GM18519 (cell line): ENCODE measurements around the gene SFXN5.
"Not testable (repeated sequence)": the region's sequence is repeated elsewhere in the genome, so short reads cannot be mapped to it uniquely, and the experiment has no call there.

Source experiments
- ATAC-seq: cut with Tn5 transposase; IDR thresholded peaks from one replicate; pipeline ENCODE4 v1.9.1; 2021; ENCODE audit warnings: mild to moderate bottlenecking, moderate library complexity; ENCODE audit not compliant: unreplicated experiment, low FRiP score

SFXN5 gene

DNA sequence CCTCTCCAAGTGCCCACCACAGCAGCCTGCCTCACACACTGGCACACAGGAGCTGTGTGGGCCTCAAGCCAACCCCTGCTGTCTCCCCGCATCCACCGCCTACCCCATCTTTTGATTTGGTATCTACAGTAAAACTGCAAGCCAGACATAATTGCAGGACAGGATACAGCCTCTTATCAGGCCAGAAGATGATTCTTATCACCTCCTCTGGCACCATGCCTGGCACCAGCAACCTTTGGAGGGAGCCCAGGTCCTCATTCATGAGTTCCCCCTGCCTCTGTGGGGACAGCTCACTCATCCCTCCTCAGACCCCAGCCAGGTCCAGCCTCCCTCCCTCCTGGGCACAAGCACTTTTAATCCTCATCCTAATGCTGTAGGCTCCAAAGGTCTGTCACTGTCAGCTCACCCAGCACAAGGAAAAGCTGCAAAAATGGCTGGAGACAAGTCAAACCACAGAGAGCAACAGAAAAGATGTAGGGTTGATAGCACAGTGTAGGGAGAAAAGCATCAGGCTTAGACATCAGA lies 31.6 kb upstream of the SFXN5 start:
- no peak for ATAC-seq

DNA sequence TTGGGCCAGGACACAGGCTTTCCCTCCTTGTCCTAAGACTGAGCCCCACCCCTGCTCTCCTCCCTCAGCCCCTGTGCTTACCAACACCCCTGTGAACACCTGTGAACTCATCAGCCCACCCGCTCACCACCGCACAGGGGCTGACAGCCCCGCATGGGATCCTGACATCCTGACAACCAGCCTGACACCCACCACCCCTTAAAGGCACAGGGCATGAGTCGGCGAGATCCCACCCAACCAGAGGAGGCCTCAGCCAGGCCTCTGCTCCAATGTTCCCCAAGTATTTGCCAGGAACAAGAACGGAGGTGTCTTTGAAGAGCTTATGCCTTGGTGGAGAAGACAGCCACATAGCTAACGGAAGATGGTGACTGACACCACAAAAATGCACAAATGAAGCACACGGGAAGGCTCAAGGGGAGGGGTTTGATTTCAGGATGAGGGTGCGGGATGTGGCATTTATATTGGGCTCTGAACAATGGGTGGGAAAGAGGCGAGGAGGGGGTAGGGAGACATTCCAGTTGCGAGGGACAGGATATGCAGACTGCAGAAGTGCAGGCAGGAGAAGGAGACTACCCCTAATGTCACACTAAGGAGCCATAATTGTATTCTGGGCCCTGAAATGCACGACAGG lies 30.2 kb upstream of the SFXN5 start:
- no peak for ATAC-seq

GRCh38 chr2:73100956-73101355 lies 29.4 kb upstream of the SFXN5 start:
- ATAC-seq = no peak

- ATAC-seq = no peak
Measured at GRCh38 chr2:73099486-73099885, 28.0 kb upstream of the SFXN5 start.

- no peak for ATAC-seq
Measured at GRCh38 chr2:73095910-73096309, 24.4 kb upstream of the SFXN5 start.

DNA sequence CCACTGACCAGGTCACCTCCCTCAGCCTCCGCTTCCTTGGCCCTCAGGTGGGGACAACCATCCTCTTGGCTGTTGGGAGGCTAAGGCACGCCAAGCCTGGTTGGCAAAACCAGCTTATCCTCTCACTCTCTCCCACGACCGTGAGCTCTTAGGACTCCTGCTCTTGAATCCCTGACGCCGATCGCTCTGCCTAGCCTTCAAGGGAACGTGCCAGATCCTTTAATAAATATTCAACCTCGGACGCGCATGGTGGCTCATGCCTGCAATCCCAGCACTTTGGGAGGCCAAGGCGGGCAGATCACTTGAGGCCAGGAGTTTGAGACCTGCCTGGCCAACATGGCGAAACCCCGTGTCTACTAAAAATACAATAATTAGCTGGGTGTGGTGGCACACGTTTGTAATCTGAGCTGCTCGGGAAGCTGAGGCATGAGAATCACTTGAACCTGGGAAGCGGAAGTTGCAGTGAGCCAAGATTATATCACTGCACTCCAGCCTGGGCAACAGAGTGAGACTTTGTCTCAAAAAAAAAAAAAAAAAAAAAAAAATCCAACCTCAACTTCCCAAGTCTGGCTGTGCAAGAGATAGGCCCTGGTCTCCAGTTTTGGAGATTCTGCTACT lies 22.2 kb upstream of the SFXN5 start:
- not testable (repeated sequence) for ATAC-seq

DNA sequence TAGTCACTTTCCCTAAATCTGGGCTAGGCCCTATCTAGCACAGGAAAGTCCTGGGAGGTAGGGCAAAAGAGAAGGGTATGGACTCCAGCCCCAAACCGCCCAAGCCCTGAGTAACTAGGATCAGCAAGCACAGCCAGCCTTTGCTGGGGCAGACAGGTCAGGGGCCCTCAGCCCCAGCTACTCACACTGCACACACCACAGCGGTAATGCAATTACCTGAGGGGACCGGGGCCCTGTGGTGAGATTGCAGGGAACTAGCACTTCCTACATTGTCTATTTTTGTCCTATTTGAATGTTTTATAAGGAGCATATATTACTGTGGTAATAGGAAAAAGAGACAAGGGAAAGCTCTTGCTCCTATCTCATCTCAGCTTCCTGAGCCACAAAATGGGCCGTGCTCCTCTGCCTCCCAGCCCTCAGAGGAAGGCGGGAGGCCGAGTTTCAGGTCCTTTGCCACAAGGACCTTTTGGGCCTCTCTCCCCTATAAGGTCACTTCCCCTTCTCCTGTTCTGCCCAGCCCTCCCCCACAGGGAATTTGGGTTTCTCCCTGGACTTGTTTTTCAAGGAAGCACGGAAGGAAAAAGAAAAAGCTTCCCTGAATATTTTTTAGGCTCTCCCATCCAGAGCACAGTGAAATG lies 20.8 kb upstream of the SFXN5 start:
- no peak for ATAC-seq

GRCh38 chr2:73091696-73092095 lies 20.2 kb upstream of the SFXN5 start:
- ATAC-seq = no peak

GRCh38 chr2:73091164-73091563 lies 19.7 kb upstream of the SFXN5 start:
- no peak for ATAC-seq

DNA sequence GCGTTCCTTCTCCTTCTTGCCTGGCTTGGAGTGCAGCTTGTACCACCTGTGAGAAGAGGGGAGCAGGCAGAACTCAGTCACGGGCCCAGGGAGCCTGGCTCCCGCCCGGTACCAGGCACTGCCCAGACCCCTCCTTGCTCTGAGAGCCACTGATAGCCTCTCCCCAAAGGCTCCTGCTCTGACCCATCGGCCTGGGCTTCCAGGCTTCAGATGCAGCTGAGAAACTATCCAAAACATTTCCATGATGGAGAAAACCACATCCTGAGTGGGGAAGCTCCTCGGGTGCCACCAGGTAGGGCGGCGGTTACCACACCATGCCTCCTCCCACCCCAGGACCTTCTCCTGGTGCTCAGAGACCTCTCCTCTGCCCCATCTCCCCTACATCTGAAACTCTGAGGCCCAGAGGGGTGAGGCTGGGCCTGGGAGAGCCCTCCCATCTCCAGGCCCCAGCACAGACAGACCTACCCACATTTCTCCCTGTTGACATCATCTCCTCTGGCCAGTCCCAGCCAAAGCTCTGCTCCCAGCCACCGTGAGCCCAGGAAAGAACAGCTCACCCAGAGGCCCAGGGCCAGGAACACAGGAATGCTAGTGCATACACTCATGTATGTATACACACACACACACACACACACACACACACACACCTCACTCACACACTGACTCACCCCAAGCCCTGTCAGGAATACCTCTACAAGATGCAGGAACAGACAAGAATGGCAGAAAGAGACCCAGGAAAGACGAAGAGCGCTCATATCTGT lies 17.9 kb upstream of the SFXN5 start:
- no peak for ATAC-seq

DNA sequence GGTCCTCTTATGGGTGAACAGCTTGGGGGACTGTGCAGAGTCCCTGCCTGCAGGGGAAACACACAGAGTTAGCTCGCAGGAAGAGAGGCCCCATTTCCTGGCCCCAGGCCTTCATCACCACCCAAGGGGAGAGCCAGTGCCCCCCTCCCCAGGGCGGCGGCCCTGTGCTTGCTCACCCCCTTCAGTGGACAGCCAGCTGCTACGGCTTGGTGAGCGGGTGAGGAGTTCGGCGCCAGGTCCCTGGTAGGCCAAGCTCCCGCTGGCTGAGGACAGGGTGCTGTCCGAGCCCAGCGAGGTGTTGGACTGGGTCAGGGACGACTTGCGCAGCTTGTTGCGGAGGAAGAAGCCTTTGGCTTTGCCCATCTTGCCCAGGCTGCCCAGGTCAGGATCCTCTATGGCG lies 17.2 kb upstream of the SFXN5 start:
- ATAC-seq = no peak

DNA sequence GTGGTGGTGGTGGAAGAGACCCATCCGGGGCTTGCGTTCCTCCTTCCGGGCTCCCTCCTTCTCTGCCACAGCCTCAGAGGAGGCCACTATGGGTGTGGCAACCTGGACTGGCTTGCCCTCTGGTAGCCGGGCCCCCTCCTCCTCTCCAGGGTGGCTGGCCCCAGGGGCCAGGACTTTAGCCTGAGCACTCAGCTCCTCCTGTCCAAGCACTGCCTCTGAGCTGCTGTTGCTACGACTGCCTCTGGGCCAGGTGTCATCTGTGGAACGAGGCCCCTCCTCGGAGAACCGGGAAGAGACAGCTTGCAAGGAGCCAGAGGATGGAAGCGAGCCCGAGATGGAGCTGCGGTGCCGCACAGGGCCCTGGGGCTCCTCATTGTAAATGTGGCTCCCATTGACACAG lies 16.7 kb upstream of the SFXN5 start:
- no peak for ATAC-seq

DNA sequence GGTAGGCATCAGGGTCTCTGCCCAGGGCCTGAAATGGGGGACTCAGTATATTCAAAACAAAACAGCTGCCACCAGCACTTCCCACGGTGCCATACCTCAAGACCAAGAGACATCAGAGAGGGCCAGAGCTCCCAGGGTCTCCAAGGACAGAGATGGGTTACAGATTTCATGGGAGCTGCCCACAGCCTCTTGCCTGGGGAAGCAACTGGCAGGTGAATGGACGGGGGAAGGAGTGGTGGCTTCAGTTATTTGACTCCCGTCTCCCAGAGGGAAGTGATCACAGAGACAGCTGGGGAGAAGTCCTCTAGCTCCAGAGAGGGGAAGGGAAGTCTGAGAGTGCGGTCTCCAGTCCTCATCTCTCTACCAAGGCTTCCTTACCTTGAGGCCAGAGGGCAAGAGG lies 15.8 kb upstream of the SFXN5 start:
- ATAC-seq = no peak

DNA sequence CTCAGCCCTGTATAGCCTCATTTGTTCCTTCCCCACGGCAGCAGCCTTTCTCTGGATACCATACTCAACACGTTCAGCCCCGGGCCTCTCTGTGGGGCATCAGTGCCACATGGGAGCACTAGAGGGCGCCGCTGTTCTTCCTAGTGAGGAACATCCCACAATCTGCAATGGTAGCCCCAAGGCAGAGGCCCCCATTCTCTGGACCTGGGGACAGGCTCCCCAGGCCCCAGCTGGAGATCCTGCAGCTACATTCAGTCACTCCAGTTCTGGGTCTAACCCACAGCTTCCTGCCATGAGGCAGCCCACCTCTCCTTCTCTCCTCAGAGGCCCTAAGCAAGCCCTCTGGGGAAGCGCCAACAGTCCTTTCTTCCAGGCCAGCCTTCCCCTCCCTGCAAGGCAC lies 14.2 kb upstream of the SFXN5 start:
- ATAC-seq = peak; percentile 74

- ATAC-seq = no peak
Measured at GRCh38 chr2:73084971-73085370, 13.5 kb upstream of the SFXN5 start.

DNA sequence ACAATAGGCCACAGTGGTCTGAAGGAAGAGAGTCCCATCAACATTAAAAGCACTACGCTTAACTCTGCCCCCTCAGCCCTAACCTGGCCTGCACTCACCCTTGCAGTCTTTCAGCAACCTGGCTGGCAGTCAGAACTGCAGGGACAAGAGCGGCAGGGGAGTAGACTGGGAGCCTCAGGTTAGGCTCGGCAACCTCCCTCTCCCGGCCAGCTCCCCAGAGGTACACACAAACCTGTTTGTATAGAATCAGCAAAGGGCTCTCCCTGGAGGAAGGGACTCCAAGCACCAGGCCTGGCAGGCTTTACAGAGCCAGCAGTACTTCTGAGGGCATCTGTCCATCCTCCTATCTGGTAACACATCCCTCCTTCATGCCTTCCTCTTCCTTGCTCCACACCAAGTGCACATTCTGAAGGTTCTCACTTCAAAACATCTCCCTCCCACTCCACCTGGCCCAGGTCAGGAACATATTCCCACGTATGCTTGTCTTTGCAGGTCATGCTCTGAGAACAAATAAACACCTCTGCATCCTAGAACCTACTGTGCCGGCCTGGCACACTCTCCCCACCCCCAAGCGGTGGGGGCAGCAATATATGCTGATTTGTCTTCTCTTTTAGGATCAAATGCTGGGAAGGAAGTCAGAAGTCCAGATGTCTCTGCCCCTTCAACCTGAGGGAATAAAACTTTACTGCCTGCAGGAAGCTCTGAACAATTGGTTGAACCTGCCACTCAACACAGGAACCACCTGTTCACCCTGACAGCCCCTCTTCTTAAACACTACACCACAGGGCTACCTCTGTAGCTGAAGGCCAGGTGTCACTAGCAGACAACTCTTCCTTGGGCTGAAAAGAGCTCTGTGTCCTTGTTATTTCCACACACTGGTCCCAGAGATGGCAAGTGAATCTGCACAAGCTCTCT lies 12.6 kb upstream of the SFXN5 start:
- ATAC-seq = no peak

DNA sequence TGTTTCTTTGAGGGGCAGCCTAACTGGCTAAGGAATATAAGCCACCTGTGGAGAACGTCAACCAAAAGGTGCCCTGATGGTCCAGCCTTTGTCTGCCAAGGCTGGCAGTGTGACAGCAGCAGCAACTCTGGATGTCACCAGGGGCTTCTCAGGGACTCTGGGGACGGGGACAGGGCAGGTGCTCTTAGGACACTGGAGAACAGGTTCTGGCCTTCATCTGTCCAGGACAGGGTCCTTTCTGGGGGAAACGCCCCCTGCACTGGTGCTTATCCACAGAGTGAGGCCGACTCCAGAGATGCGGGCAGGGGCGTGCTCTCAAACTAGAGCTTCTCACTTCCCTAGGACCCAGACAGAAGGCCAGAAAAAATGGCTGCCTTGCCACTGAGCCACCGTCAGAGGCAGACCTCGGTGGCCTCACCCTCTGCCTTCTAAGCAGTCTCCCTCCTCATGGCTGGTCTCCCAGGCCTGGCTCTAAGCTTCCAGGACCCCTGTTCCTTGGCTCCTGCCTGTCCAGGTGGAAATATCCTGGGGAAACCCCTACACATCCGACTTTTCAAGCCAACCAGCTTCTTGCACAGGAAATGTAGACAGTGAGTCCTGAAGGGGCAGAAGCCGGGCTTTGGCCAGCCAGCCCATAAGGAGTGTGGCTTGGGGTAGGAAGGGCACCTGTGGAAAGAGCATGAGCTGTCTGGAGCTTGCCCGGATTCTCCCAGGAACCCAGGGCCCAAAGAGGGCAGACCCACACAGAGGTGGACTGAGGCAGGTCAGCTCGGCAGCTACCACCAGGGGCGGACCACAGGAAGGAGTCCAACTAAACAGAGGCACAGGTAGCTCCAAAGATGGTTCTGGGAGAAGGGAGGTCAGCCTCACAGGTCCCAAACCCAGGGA lies 11.3 kb upstream of the SFXN5 start:
- ATAC-seq = no peak

DNA sequence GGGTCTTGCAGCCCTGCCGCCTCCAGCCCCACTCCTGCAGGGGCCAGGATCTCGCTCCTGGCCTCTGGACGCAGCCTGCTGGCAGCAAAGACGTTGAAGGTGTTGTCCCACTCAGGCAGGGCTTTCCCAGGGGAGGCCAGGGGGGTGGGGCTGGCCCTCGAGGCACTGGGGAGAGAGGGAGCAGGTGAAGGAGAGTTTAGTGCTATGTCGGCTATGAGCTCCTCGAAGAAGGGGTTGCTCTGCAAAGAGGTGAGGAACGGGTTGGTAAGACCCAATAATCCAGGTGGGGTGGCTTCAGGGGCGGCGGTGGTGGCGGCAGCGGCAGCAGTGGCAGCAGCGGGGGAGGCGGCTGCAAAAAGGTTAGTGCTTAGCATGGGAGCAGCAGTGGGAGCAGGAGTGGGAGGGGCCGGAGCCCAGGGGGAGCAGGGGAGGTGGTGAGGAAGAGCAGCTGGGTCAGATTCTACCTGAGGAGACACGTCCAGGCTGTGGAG lies 9.7 kb upstream of the SFXN5 start:
- ATAC-seq = no peak
